ENCODE measurements around the gene MSS51.

MSS51 gene

GRCh38 chr10:73376679-73377078 is 56.7 kb downstream of the MSS51 start:
- Histone ChIP-seq H3K27ac (no peak overlapping the region), H3K36me3 (peaks cover 84% of the 10 kb centered on the region), H3K9me3 (no peaks in the 10 kb centered on the region), H3K4me3 (ENCODE audit: low read depth in 1 of 2, low read length in 1 of 2) (no peak overlapping the region), H3K27me3 (no peaks in the 10 kb centered on the region), H3K4me1 (ENCODE audit: control insufficient read depth in 1 of 2, insufficient read depth in 1 of 2, low read depth in 1 of 2, low read length in 1 of 2) (no peaks in the 10 kb centered on the region)
- TF ChIP-seq CTCF (IDR thresholded peaks at IDR 0.05), result no peak

All from neutrophil (primary cell).